Putamen (tissue), 1 donor: ENCODE results near the gene PXMP2.
A peak's percentile ranks its signal among the peaks of the same experiment; 100 is the strongest.

Experiments
- DNase-seq: peaks from one replicate; pipeline ENCODE4 v3.0.0-alpha.2; 2016; ENCODE audit warnings: low spot score

Gene PXMP2

GRCh38 chr12:132687211-132688164 is at the start of gene PXMP2, which contains the start of gene POLE:
PXMP2 (plus strand) TSS chr12:132687587; CDS start chr12:132687671, 84 bp downstream.
POLE (minus strand) TSS chr12:132687342; CDS start chr12:132687315, 27 bp downstream.
- DNase-seq: peak; percentile 91

- DNase-seq: no peak
Observed at GRCh38 chr12:132637811-132638210, 49.6 kb upstream of the PXMP2 start.

GRCh38 chr12:132638541-132639408 is 48.6 kb upstream of the PXMP2 start:
- no peak for DNase-seq

- no peak for DNase-seq
Observed at GRCh38 chr12:132639956-132640520, 47.3 kb upstream of the PXMP2 start.

GRCh38 chr12:132640936-132641335 is 46.5 kb upstream of the PXMP2 start:
- DNase-seq: no peak

GRCh38 chr12:132641811-132642650 is 45.4 kb upstream of the PXMP2 start:
- no peak for DNase-seq

- no peak for DNase-seq
Observed at GRCh38 chr12:132642846-132643835, 44.2 kb upstream of the PXMP2 start.

- no peak for DNase-seq
Observed at GRCh38 chr12:132646850-132647249, 40.5 kb upstream of the PXMP2 start.

- DNase-seq: no peak
Observed at GRCh38 chr12:132647858-132648257, 39.5 kb upstream of the PXMP2 start.

- DNase-seq: no peak
Observed at GRCh38 chr12:132648616-132649225, 38.7 kb upstream of the PXMP2 start.

GRCh38 chr12:132649226-132649945 is 38.0 kb upstream of the PXMP2 start:
- DNase-seq: no peak

GRCh38 chr12:132651444-132652100 is 35.8 kb upstream of the PXMP2 start:
- no peak for DNase-seq

GRCh38 chr12:132653567-132654290 is 33.7 kb upstream of the PXMP2 start:
- DNase-seq: no peak

- no peak for DNase-seq
Observed at GRCh38 chr12:132657004-132657727, 30.2 kb upstream of the PXMP2 start.

GRCh38 chr12:132658149-132658894 is 29.1 kb upstream of the PXMP2 start:
- no peak for DNase-seq

GRCh38 chr12:132659146-132659545 is 28.2 kb upstream of the PXMP2 start:
- no peak for DNase-seq
